NCI-H524 treated with DMSO at 0.1 percent for 48 hours (cell line): ENCODE measurements around the gene CFAP74.

Source experiments
- DNase-seq: peaks from one replicate; lab custom pipeline; 2025; lab: John Stamatoyannopoulos, UW

Gene CFAP74

GRCh38 chr1:1967879-1968278 lies 35.7 kb downstream of the CFAP74 start:
- no peak for DNase-seq

DNA sequence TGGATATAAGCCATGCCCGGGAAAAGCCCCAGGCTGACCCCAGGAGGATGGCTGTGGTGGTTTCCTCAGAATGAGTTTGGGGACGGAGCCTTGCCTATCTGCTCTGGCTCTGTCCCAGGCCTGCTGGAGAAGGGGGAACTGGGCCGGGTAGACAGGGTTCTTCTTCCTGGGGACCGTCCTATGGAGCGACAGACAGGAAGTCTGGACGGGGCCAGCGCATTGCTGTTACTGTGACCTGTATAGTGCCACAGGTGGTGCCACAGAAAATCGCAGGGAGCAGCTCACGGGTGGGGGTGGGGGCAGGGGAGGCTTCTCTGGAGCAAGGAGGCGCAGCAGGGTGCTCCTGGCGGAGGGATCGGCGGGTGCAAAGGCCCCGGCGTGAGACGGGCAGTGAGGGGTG lies 36.4 kb downstream of the CFAP74 start:
- no peak for DNase-seq

- no peak for DNase-seq
Observed at GRCh38 chr1:1966071-1966740, 37.4 kb downstream of the CFAP74 start.

- no peak for DNase-seq
Observed at GRCh38 chr1:1965546-1965945, 38.0 kb downstream of the CFAP74 start.

- no peak for DNase-seq
Observed at GRCh38 chr1:1964811-1965210, 38.8 kb downstream of the CFAP74 start.

DNA sequence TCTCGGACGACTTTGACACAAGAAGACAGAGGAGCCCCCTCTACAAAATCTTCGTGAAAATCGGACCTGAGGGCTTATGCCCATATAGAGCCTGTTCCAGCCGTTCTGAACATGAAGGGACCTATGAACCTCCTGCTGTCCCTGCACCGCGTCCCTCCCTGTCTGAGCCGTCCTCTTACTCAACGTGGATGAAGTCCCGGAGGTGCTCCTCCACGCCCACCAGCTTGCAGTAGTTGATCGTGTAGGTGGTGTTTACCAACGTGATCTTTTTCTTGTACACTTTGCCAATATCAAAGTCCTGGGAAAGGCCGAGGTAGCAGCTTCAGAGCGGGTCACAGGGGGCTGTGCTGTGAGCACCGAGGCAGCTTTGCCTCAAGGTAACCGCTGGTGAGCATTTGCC lies 40.0 kb downstream of the CFAP74 start:
- DNase-seq, result no peak

DNA sequence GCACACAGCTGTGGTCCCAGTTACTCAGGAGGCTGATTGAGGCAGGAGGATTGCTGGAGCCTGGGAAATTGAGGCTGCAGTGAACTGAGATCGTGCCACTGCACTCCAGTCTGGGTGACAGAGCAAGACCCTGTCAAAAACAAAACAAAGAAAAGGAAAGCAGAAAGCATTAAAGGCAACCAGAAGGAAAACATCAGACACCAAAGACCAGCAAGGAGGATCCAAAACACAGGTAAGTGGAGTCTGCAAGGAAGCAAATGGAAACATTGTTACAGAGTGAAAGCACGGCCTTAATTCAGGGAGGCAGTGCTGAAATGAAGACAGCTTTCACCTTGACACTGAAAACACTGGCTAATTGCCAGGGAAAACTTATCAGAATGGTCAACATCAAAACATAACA lies 40.8 kb downstream of the CFAP74 start:
- no peak for DNase-seq

GRCh38 chr1:1960480-1961196 lies 42.9 kb downstream of the CFAP74 start:
- no peak for DNase-seq

DNA sequence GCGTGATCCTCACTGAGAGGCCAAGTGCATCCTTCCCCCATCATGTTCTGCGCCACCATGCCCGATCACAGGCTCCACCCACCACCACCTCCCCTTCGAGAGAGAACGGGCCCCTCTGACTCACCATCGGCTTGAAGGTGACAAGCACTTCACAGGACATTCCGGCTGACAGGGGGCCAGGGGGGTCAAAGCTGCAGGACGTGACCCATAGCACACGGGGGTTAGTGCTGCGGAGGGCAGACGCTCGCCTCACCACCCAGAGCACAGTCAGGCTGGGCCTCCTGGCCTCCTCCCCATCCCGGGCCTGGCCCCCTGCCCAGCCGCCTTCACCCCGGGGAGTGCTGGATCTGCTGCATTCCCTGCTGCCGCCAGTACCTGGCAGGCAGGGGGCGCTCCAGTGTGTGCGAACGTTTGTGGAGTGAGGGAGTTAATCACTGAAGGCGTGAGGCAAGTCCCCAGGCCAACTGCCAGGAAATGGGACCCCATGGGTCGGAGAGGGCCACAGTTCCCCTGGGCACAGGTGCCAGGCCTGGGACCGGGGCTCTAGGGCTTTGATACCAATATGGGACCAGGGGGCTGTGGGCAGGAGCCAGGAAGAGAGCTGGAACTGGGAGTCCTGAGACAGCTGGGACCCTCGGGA lies 43.6 kb downstream of the CFAP74 start:
- DNase-seq, result no peak

- DNase-seq, result no peak
Observed at GRCh38 chr1:1959459-1959839, 44.1 kb downstream of the CFAP74 start.

DNA sequence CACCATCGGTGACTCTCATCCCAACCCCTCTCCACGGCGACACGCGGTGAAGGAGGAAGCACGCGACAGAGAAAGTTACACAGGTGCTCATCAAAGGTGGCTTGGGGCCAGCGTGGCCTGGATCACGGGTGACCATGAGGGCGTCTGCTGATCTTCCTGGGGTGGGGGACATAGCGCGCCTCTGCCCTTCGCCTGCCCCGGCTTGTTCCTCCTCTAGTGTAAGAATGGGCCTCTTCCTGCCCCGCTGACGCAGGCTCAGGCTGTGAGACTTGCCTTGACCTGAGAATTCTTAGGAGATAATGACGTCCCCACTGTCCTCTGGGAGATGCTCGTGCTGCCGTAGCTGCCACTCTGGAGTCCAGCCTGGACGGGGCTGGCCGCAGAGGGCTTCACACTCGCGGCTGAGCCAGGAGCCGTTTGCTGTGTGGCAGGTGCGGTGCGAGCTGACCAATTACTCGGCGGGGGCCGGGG lies 45.5 kb downstream of the CFAP74 start:
- DNase-seq, result no peak

GRCh38 chr1:1957533-1957961 lies 46.0 kb downstream of the CFAP74 start:
- DNase-seq, result no peak

DNA sequence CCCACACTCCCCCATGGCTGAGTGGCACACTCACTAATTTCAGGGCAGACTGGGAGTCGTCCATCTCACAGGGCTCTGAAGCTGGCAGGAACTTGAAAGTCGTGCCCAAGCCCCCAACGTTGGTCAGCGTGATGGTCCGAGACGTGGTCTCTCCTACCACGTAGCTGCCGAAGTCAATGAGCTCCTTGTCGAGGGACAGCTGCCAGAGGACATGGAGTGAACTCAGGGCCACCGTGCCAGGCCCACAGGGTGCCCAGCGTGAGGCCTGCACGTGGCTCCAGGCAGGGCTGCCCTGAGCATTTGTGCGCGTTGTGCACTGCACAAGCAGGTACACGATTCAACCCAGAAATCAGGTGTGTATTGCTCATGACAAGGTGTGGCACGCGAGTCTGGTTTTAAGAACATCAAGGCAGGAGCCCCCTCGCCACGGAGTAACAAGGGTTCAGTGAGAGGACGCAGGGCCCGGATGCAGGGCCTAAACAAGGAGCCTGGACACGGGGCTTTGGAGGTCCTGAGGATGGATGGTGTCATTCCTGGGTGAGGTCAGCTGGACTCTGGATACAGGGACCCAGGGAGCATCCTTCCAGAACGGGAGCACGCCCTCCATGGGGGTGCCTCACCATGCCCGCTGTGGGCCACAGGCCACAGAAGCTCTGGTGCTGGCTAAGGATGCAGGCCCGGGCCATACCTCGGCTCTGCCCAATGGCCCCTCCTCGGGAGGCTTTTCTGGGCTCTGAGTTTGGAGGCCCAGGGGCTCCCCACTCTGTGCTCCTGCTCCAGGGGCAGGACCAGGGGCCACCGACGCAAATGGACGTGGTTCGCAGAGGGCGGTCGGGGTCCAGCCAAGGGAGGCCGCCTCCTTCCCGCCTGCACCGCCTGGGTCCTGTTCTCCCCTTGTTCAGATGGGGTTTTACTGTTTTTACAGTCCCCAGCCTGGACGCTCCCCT lies 46.7 kb downstream of the CFAP74 start:
- DNase-seq, result no peak

GRCh38 chr1:1956101-1956500 lies 47.5 kb downstream of the CFAP74 start:
- no peak for DNase-seq

DNA sequence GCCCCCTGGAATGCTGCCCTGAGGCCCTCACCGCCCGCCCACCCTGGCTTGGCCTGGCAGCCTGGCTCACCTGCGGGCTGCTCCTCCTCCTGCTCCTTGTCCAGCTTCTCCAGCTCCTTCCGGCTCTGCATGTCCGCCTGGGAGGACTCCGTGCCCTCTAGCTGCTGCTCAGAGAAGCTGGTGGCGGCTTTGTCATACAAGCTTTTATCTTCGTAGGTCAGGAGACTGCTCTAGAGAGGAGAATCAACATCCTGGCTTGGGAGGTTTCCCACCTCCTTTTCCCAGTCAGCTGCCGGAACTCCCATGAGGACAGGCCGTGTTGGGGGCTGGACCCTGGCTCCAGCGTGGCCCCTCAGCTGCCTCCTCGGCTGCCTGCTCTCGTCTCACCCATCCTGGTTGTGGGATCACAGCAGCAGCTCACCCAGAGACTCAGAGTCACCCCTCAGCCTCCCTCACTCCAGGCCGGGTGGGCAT lies 47.9 kb downstream of the CFAP74 start:
- no peak for DNase-seq

- DNase-seq, result no peak
Observed at GRCh38 chr1:1954831-1955441, 48.6 kb downstream of the CFAP74 start.

GRCh38 chr1:1954015-1954414 lies 49.6 kb downstream of the CFAP74 start:
- DNase-seq, result no peak

GRCh38 chr1:1950940-1951339 lies 52.6 kb downstream of the CFAP74 start:
- no peak for DNase-seq

DNA sequence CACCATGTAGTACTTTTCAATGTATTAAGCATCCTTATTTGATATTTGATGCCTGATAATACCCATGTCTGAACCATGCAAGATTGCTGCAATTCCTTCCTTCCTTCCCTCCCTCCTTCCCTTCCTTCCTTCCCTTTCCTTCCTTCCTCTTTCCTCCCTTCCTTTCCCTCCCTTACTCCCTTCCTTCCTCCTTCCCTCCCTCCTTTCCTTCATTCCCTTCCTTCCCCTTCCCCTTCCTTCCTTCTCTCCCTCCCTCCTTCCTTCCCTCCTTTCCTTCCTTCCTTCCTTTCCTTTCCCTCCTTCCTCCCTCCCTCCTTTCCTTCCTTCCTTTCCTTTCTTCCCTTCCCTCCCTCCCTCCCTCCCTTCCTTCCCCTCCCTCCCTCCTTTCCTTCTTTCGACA lies 54.8 kb downstream of the CFAP74 start:
- DNase-seq, result no peak

- DNase-seq, result no peak
Observed at GRCh38 chr1:1947493-1947892, 56.1 kb downstream of the CFAP74 start.

GRCh38 chr1:1946540-1946939 lies 57.0 kb downstream of the CFAP74 start:
- DNase-seq, result no peak
